GM18909 (cell line): ENCODE results near the gene SEMA3B.
"Not testable (repeated sequence)": the region's sequence is repeated elsewhere in the genome, so short reads cannot be mapped to it uniquely, and the experiment has no call there.

ENCODE experiments used
- ATAC-seq: cut with Tn5 transposase; IDR thresholded peaks from one replicate; pipeline ENCODE4 v1.9.1; 2021; ENCODE audit warnings: mild to moderate bottlenecking; ENCODE audit not compliant: unreplicated experiment, poor library complexity

SEMA3B gene

GRCh38 chr3:50237754-50238548 lies 31.0 kb upstream of the SEMA3B start:
- ATAC-seq = peak; percentile 26

- ATAC-seq = no peak
Measured at GRCh38 chr3:50238549-50239026, 30.4 kb upstream of the SEMA3B start.

- no peak for ATAC-seq
Measured at GRCh38 chr3:50239649-50240048, 29.3 kb upstream of the SEMA3B start.

- no peak for ATAC-seq
Measured at GRCh38 chr3:50241163-50241562, 27.8 kb upstream of the SEMA3B start.

DNA sequence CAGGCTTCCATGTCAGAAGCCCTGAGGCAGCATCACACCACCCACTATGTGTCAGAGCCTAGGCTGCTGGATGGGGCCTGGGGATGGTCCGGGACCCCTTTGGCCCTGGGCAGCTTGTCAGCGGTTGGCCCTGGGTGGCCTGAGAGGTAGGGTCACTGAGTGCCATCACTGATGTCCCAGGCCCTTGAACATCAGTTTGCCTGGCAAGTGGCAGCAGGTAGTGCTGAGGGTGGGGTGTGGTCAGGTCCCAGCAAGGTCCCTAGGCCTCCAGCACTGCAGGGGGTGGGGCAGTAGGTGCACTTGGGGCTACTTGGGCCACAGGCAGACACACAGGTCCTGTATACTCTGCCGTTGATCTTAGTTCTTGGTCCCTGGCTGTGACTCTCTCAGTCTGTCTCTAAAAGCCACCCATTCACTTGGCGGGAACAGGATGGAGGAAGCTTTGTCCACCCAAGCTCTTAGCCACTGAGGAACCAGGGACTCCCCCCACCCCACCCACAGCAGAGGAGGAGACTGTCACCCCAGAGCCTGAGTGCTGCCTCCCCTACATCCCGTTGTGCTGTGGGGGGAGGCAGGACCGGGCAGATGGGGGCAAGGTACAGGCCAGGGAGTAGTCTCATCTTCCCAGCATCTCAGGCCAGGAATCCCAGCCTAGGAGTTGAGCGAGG lies 27.1 kb upstream of the SEMA3B start:
- ATAC-seq = no peak

DNA sequence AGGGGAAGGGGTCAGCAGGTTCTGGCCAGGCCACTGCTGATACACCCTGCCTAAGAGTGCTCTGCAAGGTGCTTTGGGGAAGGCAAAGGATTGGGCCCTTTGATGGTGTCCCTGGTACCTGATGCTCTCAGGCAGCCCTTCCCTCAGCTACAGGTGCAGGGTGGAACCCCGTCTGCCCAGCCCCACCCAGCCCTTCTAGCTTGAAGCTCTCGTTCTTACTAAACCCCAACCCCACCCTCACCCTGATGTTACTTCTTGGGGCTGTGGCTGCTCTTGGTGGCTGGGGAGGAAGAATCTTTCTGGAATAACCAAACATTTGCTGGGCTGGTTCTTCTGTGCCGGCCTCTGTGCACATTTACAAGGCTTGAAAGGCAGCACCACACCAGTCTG lies 26.6 kb upstream of the SEMA3B start:
- ATAC-seq = no peak

DNA sequence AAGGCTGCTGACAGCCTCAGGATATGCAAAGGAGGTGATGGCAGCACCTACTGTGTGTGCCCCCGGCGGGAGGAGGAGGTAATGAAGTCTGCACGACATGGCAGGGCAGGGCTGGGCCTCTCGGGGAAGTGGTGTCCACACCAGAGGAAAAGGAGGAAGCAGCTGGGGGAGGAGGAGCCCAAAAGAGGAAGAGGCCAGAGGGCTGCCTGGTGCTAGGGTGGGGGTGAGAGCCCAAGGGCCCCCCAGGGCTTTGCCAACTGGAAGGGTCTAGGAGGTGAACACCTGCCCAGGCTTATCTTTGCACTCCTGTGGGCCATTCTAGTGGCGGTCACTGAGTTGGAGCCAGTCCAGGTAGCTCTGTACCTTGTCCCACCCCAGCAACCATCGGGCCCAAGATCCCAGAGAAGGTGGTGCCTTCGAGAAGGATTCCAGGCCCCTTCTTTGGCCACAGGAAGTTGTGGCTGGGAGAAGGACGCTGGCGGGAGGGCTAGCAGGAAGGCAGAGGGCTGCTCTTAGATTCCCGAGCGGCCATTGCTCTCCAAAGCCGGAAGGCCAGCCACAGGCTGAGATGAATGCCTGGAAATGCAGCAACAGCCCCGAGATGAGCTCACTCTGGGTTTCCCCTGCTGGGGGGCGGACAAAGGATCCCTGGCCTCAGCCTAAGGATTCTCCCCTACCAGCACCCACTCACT lies 25.9 kb upstream of the SEMA3B start:
- no peak for ATAC-seq

- ATAC-seq = no peak
Measured at GRCh38 chr3:50243543-50243895, 25.4 kb upstream of the SEMA3B start.

DNA sequence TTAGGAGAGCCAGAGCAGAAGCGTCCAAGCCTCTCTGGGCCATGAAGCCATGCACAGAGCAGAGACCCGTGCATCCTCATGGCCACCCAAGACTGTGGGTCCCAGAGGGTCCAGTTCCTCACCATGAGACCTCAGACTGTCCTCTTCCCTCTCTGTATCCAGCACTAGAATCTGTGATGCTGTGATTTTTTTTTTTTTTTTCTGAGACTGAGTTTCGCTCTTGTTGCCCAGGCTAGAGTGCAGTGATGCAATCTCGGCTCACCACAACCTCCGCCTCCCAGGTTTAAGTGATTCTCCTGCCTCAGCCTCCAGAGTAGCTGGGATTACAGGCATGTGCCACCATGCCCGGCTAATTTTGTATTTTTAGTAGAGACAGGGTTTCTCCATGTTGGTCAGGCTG lies 24.1 kb upstream of the SEMA3B start:
- ATAC-seq = not testable (repeated sequence)

GRCh38 chr3:50245251-50245745 lies 23.6 kb upstream of the SEMA3B start:
- ATAC-seq = no peak

- peak; percentile 66 for ATAC-seq
Measured at GRCh38 chr3:50245831-50246516, 23.0 kb upstream of the SEMA3B start.

GRCh38 chr3:50246517-50246954 lies 22.4 kb upstream of the SEMA3B start:
- peak; percentile 52 for ATAC-seq

- ATAC-seq = no peak
Measured at GRCh38 chr3:50248387-50248786, 20.6 kb upstream of the SEMA3B start.

DNA sequence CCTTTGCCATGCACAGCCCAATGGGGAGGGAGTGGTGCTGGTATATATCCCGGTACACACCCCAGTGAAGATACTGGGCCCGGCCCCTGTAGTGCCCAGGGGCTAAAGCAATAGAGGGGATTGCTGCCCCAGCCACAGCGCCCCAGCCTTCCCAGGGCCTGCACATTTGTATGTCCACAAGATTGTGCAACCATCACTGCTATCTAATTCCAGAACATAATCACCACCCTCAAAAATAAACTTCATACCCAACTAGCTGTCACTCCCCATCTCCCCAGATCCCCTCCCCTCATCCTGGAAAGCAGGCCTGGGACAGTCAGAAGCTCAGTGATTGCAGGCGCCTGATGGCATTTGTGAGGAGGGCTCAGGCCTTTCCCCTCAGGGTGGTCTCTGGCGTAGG lies 19.5 kb upstream of the SEMA3B start:
- ATAC-seq = no peak

- ATAC-seq = no peak
Measured at GRCh38 chr3:50250514-50250913, 18.4 kb upstream of the SEMA3B start.

- no peak for ATAC-seq
Measured at GRCh38 chr3:50251220-50251619, 17.7 kb upstream of the SEMA3B start.

DNA sequence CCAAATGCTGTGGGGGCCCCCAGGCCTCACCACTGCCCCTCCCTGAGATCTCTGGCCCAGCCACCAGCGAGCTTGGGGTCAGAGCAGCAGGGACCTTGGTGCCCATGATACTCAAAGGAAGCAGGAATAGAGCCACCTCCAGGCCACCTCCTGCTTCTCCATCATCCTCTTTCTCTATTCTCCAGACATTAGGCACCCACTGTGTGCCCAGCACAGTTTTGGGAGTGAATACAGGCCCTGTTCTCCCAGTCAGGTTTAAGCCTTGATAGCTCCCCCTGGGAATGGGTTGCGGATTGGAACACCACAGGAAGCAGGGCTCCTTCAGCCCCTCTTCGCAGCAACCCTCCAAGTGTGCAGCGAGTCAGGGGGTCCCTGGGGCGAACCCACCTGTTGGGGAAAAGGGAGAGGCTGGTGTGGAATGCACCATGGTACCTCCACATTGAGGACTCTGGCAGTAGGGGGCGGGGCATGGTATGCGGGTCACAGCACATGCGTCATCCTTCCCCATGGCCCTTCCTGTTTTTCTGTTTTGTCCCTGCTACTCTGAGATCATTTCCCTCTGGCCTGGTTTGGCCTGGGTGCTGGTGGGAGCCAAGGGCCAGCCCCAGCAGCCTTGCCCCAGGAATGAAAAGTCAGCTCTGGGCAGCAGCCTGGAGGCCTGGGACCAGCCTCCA lies 14.2 kb upstream of the SEMA3B start:
- ATAC-seq = no peak

DNA sequence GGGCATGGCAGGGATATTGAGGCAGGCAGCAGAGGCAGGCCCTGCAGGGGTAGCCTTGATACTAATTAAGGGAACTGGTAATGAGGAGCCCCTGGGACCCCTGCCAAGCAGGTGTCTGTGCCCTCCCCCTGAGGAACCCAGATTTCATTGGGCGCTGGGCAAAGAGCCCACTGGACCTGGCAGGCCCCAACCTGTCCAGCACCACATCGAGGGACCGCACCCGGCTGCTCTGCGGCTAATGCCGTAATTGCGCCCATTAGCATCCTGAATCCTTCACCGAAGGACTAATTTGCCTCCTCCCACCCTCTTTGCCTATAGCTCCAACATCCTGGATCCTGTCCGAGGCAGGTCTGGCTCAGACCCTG lies 13.7 kb upstream of the SEMA3B start:
- ATAC-seq = no peak

- no peak for ATAC-seq
Measured at GRCh38 chr3:50256978-50257890, 11.7 kb upstream of the SEMA3B start.
